Measurements from ENCODE around the gene CZIB.

The CZIB gene

GRCh38 chr1:53220171-53220961 is at the start of gene CZIB:
TSS of gene CZIB (minus strand) at chr1:53220634. CDS start at chr1:53220575, 59 bp downstream.
- DNase-seq (ENCODE audit: low read depth in 2 of 2): peak in 1 of 2 experiments; percentile 61

DNA sequence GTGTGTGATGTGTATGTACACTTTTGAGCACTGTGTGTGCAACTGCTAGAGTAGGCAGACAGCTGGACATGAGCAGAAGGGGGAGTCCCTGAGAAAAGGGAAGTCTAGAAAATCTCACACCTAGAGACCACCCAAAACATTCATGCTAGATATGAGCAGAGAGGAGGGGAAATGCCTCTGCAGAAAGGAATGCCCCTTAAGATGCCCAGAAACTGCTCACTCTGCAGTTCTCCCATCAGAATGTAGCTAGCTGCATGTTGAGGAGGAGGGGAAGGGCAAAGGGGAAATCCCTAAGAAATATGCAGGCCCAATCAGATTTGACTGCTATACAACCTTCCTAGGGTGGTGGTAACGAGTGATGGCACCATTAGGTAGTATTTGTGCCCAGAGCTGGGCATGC is 49.7 kb upstream of the CZIB start:
- no peak for DNase-seq (ENCODE audit: low read depth in 2 of 2)

GRCh38 chr1:53267761-53268160 is 47.3 kb upstream of the CZIB start:
- no peak for DNase-seq (ENCODE audit: low read depth in 2 of 2)

- DNase-seq (ENCODE audit: low read depth in 2 of 2): no peak
Observed at GRCh38 chr1:53266038-53266437, 45.6 kb upstream of the CZIB start.

- no peak for DNase-seq (ENCODE audit: low read depth in 2 of 2)
Observed at GRCh38 chr1:53265581-53265980, 45.1 kb upstream of the CZIB start.

- no peak for DNase-seq (ENCODE audit: low read depth in 2 of 2)
Observed at GRCh38 chr1:53264048-53264447, 43.6 kb upstream of the CZIB start.

DNA sequence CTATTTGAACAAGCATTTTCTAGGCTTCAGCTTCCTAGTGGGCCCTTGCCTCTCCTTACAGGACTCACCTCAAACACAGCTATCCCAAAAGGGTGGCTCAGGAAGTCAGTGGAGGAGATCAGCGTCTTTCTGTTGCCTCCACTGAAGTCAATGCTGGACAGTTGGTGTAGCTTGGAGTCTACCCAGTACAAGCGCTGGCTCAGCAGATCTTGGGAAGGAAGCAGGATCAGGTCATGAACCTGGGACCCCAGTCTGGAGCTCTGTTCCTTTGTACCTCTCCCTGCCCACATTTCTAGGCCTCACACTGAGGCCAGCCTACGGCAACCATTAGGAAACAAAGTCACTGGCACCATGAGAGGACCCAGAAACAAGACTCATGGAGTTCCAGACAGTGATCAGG is 41.6 kb upstream of the CZIB start:
- no peak for DNase-seq (ENCODE audit: low read depth in 2 of 2)

DNA sequence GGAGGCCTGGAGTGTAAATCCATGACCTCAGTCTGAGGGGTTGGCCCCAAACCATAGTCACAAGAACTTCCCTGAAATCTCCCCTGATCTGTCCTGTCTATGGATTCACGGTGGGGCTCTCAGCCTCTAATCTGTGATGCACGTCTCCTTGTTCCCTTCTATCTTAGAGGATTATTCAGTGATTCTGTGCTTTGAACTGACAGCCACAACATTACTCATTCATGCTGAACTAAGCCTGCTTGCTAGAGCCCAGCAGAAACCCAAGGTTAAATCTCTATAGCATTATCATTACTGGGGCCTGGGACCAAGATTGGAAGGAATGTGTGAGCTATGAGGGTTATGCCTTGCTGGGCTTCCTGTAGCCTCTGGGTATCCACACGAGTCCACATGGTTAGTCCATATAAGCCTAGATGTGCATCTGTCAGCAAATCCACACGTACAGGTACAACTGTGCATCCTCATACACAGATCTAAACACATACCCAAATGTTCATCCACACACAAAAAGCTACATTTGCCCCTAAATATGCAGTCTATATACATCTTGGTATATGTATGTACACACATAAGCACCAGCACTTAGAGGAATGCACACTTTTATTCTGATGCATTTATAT is 40.3 kb upstream of the CZIB start:
- no peak for DNase-seq (ENCODE audit: low read depth in 2 of 2)

DNA sequence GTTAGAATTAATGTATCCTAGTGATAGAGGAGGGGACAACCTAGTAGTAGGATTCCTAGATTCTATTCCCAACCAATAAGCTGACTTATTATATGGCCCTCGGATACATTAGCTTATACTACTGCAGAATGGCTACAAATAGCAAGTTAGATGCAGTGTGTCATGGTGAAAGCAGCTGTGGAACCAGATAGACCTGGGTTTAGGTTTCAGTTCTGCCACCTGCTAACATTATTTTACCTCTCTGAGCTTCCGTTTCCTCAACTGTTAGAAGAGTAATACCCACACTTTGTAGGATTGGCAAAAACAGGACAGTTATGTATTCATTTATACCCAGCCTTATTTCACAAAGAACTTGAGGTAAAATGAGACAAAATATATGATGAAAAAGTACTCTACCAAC is 39.5 kb upstream of the CZIB start:
- no peak for DNase-seq (ENCODE audit: low read depth in 2 of 2)

DNA sequence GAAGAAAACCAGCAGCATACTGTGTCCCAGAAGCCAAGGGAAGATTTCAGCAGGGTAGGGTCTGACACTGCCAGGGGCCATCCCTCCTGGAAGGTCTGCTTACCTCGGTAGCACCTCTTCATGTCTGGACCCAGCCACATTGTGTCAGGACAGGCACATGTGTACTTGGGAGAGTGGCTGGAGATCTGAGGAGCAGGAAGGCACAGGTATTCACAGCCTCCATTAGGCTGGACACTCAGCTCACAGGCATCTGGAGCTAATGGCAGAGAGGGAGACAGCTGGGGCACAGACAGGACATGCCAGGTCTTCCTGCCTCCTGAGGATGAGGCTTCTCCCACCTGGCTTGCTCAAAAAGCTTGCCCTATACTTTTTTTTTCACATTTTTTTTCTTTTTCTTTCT is 37.8 kb upstream of the CZIB start:
- DNase-seq (ENCODE audit: low read depth in 2 of 2): no peak

DNA sequence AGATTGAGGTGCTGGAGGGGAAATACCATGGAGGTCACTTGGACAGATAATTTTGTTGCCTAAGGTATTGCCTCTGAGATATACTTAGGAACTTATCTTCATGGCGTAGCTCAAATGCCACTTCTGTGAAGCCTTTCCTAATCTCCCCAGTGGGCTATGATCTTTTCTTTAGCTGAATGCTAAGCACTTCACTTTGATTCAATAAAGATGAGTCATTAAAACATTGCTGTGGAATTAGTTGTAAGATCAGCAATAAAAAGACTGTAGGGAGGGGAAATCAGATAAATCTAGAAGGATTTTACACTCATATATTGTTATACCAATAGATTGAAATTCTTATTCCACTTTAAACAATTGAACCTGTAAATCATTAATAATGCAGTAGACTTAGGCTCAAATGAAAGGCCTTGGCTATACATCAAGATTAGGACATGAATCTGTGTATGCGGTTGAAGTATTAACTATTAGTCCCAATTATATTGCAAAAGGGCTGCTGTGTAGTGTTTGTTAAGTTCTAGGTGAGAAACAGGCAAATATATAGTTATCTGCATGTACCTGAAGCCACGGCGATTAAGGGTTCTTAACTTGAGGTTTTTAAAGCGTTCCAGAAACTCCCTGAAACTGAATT is 37.1 kb upstream of the CZIB start:
- no peak for DNase-seq (ENCODE audit: low read depth in 2 of 2)

DNA sequence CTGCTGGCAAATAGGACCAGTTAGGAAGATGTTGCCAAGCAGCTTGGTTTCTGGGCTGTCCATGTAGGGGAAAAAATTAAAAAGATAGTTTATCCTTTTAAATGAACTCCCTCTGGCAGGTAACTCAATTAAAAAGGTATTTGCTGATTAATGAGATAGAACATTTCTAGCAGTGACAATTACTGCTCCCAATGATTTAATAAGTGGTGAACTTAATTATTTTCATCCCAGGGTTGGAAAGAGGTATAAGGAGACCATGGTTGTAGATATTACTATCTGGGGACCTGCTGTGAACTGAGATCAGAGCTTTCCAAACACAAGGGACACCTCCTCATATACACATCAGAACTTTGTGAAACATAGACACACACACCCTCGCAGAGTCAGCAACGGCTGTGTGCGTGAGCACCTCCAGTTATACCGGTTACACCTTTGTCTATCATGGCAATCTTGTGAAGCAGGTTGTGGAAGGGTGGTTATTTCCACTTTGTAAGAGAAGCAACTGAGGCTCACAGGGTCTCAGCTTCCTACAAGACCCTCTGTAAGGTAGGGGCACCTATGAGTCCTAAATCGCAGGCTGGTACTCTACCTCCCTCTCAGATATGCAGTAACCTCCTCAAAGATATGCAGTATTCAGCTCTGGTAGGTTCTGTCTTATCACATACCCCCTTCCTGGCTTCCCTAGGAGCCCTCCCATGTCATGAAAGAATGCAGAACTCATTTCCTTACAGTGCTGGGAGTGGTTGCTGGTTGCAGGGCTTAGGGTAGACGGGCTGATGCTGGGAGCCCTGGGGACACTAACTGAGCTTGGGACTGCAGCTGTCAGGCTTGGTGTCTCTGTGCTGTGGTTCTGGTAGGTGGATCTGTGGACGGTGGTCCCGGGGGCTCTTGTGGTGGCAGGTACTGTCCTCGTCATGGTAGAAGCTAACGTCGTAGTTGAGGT is 36.3 kb upstream of the CZIB start:
- DNase-seq (ENCODE audit: low read depth in 2 of 2): no peak

DNA sequence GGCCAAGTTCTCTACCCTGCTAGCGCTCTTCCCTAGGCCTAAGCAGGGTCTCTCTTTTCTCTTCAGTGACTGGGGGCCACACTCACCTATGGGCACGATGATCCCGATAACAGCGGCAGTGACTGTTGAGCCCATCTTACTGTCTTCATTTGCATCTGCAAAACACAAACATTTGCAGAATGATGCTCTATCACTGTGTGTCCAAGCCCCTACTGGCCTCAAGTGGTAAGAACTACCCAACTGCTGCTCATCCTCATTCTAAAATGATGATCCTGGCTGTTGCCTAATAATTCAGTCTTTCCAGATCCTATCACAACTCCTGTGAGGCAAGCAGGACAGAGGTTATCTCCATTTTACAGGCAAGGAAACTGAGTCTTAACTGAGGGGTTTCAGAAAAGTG is 34.6 kb upstream of the CZIB start:
- no peak for DNase-seq (ENCODE audit: low read depth in 2 of 2)

GRCh38 chr1:53254011-53254640 is 33.7 kb upstream of the CZIB start:
- DNase-seq (ENCODE audit: low read depth in 2 of 2): no peak

DNA sequence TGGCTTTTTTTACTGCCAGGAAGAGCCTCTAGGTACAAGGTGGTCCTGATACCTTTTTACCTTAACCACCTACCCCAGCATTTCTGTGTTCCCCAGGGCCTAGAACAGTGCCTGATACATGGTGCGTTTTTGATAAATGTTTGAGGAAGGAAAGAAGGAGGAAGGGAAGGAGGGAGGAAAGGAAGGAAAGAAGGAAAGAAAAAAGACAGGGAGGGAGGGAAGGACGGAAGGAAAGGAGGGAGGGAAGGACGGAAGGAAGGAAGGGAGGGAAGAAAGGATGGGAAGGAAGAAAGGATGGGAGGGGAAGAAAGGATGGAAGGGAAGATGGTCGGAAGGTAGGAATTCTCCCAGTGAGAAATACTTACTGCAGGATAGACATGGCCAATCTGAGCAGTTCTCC is 29.9 kb upstream of the CZIB start:
- DNase-seq (ENCODE audit: low read depth in 2 of 2): no peak

- no peak for DNase-seq (ENCODE audit: low read depth in 2 of 2)
Observed at GRCh38 chr1:53249706-53250105, 29.3 kb upstream of the CZIB start.

GRCh38 chr1:53246261-53247134 is 26.1 kb upstream of the CZIB start:
- peak; percentile 86 to 91 for DNase-seq (ENCODE audit: low read depth in 2 of 2)

GRCh38 chr1:53244141-53244540 is 23.7 kb upstream of the CZIB start:
- no peak for DNase-seq (ENCODE audit: low read depth in 2 of 2)

DNA sequence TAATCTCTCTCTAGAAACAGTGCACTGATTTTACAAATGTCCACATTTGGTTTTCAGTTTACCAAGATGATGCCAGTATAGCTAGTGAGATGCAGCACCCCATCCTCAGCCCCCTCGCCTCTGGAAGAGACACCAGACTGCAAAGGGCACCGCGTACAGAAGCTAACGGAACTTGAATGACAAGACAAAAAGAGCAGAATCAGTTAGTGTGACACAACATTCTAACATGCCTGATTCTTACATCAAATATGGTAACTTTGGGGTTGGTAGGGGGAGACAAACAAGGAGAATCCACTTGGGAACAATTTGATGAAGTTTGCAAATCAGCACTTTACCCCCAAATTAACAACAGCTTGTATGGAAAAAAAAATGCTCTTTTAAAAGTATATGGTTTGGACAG is 21.9 kb upstream of the CZIB start:
- DNase-seq (ENCODE audit: low read depth in 2 of 2): no peak

- no peak for DNase-seq (ENCODE audit: low read depth in 2 of 2)
Observed at GRCh38 chr1:53241828-53242227, 21.4 kb upstream of the CZIB start.

Measured in fibroblast of skin of left biceps (primary cell).